Adrenal gland (tissue), 5 donors: ENCODE results near the gene MTR.

Source experiments
- POLR2A ChIP-seq, 2 donors: fragments of 450-650 bp; IDR thresholded peaks; one replicate each; pipeline ENCODE4 v1.6.1; 2017; ENCODE audit warnings: antibody characterized with exemption in 2 of 2, mild to moderate bottlenecking in 2 of 2, moderate library complexity in 1 of 2
- TF ChIP-seq, protein P1 (sequence below), 6 experiments: fragments of 450-650 bp in 4 of 6; fragments of 200-600 bp in 2 of 6; sonication (generic) in 1 of 6; IDR thresholded peaks; 1 replicate in 5 of 6; 2 replicates in 1 of 6; pipeline versions ENCODE4 v1.5.1 to v1.8.0; 2016 to 2021; ENCODE audit warnings: antibody characterized with exemption in 6 of 6, mild to moderate bottlenecking in 2 of 6, moderate library complexity in 1 of 6
- donor health status: DM: no; HTN: no; CAD: no.

DNA sequence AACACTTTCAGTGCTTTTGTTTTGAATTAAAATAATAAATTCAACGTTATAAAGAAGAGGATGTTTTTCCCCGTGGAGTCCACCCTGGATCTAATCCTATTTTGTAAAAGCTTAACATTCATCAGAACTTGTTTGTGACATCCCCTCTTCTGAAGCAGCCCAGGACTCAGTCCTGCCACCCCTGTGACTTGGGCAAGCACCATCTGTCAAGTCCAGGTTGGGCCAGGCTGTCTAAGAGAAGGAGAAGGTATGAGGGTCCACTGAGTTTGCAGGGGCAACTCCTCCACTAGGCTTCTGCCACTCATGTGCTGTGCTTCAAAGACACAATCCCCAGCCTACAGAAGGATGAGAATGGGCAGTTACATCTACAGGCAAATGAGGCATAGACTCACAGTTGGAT, 149.5 kb downstream of the MTR start:
- TF ChIP-seq, protein P1, sequence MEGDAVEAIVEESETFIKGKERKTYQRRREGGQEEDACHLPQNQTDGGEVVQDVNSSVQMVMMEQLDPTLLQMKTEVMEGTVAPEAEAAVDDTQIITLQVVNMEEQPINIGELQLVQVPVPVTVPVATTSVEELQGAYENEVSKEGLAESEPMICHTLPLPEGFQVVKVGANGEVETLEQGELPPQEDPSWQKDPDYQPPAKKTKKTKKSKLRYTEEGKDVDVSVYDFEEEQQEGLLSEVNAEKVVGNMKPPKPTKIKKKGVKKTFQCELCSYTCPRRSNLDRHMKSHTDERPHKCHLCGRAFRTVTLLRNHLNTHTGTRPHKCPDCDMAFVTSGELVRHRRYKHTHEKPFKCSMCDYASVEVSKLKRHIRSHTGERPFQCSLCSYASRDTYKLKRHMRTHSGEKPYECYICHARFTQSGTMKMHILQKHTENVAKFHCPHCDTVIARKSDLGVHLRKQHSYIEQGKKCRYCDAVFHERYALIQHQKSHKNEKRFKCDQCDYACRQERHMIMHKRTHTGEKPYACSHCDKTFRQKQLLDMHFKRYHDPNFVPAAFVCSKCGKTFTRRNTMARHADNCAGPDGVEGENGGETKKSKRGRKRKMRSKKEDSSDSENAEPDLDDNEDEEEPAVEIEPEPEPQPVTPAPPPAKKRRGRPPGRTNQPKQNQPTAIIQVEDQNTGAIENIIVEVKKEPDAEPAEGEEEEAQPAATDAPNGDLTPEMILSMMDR (IDR thresholded peaks at IDR 0.05), result no peak
- TF ChIP-seq POLR2A (IDR thresholded peaks at IDR 0.05), result no peak
